ENCODE data around the gene UST. TPM values are rescaled to one million over a fixed set of nuclear protein-coding genes. Genes with fewer than 3 reads are reported as not detected.
"Not testable (repeated sequence)": the region's sequence is repeated elsewhere in the genome, so short reads cannot be mapped to it uniquely, and the experiment has no call there.

Gene UST
- polyA plus RNA-seq, 5 donors = 6.5 to 9.8 (median 9.0) TPM

DNA sequence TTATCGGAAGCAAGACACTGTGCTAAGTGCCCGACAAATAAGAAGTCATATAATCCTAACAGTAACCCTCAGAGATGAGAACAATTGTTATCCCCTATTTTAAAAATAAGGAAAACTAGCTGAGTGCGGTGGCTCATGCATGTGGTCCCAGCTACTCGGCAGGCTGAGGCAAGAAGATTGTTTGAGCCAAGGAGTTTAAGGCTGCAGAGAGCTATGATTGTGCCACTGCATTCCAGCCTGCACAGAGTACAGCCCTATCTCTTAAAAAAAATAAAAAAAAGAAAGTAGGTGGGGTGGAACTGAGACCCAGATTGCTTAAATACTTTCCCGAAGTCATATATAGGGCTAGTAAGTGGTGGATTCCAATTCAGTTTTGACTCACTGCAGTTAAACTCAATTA lies 84.7 kb downstream of the UST start:
- no peak for DNase-seq

- peak; percentile 15 to 35 for DNase-seq
Measured at GRCh38 chr6:148835920-148836441, 89.2 kb downstream of the UST start.

GRCh38 chr6:148836751-148837150 lies 89.9 kb downstream of the UST start:
- no peak for DNase-seq

DNA sequence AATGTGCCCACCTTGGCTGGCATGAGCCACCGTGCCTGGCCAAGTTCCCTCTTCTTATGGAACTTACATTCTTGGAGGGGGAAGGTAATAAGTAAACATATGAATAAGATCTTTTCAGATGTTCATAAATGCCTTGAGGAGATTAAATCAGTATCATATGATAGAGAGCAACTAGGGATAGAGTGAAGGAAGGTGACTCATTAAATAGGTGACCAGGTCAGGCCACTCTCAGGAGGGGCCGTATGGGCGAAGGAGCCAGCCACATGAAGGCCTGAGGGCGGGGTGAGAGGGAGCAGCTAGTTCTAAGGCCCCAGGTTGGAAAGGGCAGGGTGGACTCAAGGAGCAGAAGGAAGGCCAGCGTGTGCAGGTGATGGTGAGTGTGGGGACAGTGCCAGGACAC lies 91.1 kb downstream of the UST start:
- no peak for DNase-seq

DNA sequence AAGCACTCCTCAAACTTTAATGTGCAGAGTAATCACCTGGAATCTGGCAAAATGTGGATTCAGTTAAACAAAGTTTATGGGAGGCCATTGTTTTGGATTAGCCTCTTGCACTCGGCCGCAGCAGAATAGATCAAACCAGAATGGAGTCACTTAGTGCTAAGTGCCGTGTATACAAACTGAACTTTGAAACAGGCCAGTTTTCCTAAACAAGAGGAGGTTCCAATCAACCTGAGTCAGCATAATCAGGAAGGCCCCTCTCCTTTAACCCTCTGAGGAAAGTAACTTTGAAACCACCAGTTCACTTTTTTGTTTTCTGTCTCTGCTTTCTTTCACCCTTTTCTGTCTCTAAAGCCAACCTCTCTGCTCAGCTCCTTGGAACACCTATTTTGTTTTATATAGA lies 92.2 kb downstream of the UST start:
- DNase-seq = no peak

DNA sequence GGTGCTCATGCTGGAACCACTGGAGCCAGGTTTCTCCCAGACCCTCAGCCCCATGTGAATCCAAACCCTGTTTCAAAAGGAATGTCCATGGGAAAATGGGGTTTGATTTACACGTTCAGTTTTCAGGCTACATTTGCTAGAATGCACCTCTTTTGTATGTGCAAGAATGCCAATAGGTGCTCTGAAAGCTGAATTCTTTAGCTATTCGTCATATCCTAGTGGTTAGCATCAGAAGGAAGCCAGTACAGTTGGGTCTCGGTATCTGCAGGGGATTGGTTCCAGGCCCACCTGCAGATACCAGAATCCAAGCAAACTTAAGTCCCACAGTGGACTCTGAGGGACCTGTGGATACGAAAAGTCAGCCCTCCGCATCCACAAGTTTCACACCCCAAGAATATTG lies 93.4 kb downstream of the UST start:
- DNase-seq = no peak

DNA sequence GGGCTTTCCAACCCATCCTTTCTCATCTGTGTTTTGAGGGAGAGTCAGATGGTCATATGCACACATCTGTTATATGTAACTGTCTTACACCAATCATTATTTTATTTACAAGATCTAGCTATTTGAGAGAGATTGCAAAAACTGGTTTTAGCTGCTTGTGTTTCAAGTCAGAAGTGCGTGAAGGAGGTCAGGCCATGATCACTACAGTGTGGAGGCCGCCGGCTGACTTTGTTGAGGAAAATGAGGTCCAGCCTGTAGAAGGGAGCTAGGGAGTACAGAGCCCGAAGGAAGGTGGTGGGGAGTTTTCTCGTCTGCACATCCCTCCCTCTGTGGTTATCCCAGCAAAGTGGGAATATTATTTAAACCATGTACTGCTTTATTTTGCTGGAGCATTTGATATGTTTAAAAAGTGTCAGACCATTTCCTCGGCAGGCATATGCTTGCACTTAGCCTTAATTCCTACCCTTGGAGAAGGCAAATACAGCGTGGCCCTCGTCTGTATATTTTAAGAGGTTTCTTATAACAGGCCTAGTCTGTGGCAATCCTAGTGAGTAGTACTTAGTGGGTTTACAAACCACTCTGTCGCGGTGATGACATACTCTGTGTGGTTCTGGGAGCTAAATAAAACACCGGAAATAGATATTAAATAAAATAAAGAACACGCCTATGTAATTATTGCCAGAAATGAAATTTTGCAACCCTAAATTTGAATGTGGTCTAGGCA lies 95.6 kb downstream of the UST start:
- DNase-seq = no peak

DNA sequence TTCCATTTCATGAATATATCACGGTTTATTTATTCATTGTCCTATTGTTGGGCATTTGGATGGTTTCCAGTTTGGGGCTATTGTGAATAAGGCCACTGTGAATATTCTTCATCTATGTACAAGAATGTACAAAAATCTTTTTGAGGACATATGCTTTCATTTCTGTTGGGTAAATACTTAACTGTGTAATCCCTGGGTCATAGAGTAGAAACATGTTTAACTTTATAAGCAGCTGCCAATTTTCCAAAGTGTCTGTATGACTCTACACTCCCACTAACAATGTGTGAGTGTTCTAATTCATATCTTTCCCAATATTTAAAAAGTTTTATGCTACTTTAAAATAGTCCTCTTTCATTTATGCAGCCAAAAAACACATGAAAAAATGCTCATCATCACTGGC lies 98.6 kb downstream of the UST start:
- no peak for DNase-seq

DNA sequence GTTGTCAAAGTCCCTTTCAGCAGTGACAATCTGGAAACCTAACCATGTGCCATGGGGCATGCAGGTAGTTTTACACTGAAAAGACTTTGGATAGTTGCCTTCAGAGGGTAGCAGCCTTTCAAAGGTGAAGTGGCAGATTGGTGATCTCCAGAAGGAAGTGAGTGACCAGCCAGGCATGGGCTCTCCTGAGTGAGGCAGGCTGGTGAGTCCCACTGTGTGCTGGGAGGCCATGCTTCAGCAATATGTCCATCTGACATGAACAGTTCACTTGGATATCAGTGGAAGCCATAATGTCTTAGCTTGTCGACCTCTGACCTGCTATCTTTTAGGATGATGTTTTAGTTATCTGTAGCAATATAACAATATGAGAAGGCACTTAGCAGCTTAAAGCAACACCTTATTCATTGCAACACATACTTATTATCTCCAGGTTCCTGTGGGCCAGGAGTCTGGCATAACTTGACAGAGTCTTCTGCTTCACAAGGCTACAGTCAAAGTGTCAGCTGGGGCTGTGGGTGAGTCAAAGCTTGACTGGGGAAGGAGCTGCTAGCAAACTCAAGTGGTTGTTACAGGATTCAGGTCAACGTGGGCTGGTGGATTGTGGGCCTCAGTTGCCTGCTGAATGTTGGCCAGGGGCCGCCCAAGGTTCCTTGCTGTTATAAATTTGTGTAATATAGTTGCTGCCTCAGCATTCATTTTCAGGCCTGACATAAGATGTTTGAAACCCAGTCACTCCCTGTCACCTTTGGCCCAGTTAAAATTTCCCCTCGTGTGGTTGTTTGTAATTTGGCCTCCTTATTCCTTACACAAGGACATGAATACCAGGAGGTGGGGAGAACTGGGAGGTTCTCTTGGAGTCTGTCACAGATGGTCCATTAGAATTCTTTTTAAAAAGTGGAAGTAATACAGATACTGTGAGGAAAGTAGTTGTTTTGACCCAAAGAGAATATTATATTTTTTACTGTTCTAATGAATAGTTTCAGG lies 100.2 kb downstream of the UST start:
- DNase-seq = no peak

- no peak for DNase-seq
Measured at GRCh38 chr6:148848915-148849314, 102.1 kb downstream of the UST start.

- not testable (repeated sequence) for DNase-seq
Measured at GRCh38 chr6:148849449-148849848, 102.6 kb downstream of the UST start.

DNA sequence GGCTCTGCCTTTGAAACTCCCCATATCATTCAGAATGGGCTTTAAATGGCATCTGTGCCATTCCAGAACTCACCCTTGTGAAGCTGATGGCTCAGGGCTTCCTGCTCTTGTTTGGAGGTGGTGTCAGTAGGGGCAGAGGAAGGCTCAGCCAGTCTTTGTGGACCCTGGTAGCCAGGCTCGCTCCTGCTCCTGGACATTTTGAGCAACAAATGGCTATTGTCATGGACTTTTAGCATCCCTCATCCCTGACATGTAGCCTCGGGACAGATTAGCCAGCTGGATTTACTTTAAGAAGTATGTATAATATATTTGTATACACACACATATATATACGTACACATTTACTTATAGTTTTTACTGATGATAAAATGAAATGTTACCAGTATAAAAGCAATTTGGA lies 104.1 kb downstream of the UST start:
- no peak for DNase-seq

GRCh38 chr6:148851683-148852556 lies 105.1 kb downstream of the UST start:
- no peak for DNase-seq

DNA sequence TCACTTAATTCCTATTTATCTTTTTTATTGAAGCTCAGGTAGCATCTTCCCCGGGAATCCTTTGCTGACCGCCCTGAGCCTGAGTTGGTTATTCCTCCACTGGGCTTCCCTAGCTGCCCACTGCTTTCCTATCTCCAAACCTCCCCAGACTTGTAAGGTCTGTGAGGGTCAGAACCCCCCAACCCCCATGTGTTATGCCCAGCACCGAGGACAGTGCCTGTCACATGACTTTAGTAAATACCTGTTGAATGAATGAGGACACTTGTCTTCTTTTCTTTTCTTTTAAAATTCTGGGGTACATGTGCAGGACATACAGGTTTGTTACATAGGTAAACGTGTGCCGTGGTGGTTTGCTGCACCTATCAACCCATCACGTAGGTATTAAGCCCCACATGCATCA lies 105.9 kb downstream of the UST start:
- no peak for DNase-seq

- not testable (repeated sequence) for DNase-seq
Measured at GRCh38 chr6:148853113-148853512, 106.3 kb downstream of the UST start.

- DNase-seq = peak in 1 of 2 donors; percentile 11
Measured at GRCh38 chr6:148854096-148854495, 107.3 kb downstream of the UST start.

GRCh38 chr6:148854992-148855391 lies 108.2 kb downstream of the UST start:
- DNase-seq = no peak

- no peak for DNase-seq
Measured at GRCh38 chr6:148855744-148856143, 108.9 kb downstream of the UST start.

DNA sequence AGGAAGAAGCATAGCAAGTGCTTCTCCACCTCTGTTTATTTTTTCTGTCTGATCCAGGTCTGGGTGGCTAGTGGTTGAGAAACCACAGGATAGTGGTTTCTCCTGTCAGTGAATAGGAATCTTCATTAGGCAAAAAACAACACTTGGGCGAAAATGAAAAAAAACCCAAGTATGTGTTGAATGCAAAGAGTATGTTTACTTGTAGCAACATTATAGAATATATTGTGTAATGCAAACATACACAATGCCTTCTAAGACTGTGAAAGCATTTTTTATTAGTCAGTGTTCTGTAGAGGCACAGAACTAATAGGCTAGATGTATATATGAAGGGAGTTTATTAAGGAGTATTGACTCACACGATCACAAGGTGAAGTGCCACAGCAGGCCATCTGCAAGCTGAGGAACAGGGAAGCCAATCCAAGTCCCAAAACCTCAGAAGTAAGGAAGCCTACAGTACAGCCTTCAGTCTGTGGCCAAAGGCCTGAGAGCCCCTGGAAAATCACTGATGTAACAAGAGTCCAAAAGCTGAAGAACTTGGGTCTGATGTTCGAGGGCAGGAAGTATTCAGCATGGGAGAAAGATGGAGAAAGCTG lies 111.1 kb downstream of the UST start:
- DNase-seq = no peak

DNA sequence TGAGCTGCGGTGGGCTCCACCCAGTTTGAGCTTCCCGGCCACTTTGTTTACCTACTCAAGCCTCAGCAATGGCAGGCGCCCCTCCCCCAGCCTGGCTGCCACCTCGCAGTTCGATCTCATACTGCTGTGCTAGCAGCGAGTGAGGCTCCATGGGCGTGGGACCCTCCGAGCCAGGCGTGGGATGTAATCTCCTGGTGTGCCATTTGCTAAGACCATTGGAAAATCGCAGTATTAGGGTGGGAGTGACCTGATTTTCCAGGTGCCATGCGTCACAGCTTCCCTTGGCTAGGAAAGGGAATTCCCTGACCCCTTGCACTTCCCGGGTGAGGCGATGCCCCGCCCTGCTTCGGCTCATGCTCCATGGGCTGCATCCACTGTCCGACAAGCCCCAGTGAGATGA lies 117.3 kb downstream of the UST start:
- not testable (repeated sequence) for DNase-seq

DNA sequence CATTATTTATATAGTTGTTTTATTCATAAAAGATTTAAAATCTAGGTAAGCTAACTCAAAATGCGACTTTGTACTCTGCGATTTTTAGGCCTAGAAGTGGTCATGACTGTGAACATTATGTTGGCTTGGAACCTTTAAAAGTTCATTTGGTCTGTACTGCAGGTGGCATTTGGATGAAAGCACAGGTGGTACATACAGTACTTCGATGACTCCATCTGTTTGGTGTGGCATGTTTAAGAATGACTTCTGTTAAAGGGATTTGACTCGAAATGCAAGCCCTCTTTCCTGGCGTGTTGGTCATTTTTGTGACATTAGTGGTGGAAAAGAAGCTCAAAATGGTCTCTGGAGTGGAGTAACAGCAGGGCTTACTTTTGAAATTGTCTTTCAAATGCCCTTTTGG lies 118.1 kb downstream of the UST start:
- no peak for DNase-seq
